ENCODE data around the gene CDC42BPB. TPM values are rescaled to one million over a fixed set of nuclear protein-coding genes. Genes with fewer than 3 reads are reported as not detected.

The CDC42BPB gene
- total and polyA plus RNA-seq, 2 of the 4 experiments (the other 2 are of a cell fraction) = 49.1 to 81.4 TPM

DNA sequence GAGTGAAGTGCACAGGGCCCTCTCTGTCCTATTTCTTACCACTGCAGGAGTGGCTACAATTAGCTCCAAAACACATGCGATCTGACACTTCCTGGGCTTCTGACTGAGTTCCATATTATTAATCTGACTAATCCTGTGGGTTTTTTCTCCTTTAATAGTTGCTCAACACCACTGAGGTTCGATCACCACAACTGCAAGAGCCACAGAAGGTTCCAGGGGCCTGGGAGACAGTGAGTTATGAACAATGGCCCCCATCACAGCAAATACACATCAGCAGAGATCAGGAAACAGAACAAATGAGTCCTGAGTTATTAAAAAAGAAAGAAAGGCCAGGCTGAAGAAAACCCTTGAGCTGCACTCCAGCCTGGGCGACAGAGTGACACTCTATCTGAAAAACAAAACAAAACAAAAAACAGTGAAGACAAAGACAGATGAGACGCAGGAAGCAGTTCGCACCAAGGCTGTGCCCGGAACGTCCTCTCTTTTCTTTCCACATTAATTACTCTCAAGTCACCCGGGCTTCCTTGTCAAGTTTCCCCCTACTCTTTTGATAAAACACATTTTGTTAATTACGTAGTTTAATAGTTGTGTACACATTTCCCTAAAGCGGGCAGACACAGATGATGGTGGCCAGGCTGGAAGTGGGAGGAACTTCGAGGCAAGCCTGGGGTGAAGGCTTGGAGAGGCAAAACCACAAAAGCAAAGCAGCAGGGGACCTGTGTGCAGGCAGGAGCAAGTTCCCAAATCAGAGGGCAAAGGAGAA is 42.7 kb downstream of the CDC42BPB start:
- ATAC-seq (ENCODE audit: low read depth) (peak; percentile 35), DNase-seq (peak; percentile 33)
- Histone ChIP-seq H4K20me1 (ENCODE audit: insufficient read depth, low read length) (peaks cover 88% of the 10 kb centered on the region), H3K23ac (ENCODE audit: low read depth, low read length) (0 out of 2 replicates have a peak overlapping the region, but pooled peaks have one; percentile 36), H3K56ac (ENCODE audit: extremely low read depth, insufficient read depth, low read length) (no peak overlapping the region), H3K4me2 (ENCODE audit: low read depth, low read length) (peak overlapping the region; percentile 37), H3K79me1 (ENCODE audit: low read depth in 1 of 2, low read length in 2 of 2) (peaks cover 41 to 95% of the 10 kb centered on the region in 2 experiments), H3K9me3 (ENCODE audit: control insufficient read depth, insufficient read depth, low read length) (no peaks in the 10 kb centered on the region), H4K5ac (ENCODE audit: low read depth, low read length) (peak overlapping the region; percentile 4), H3K14ac (replicated peaks; ENCODE audit: low read depth, low read length) (peak overlapping the region; percentile 16; the same call in 1 of the 2 replicates), H2BK5ac (ENCODE audit: low read depth, low read length, poor library complexity, severe bottlenecking) (peak overlapping the region; percentile 4), H2AK5ac (ENCODE audit: low read depth, low read length) (no peak overlapping the region), H2BK20ac (ENCODE audit: low read depth, low read length) (no peak overlapping the region), H3K4ac (ENCODE audit: low read depth, low read length) (peak overlapping the region; percentile 38; the same call in 1 of the 2 replicates), H3K4me1 (ENCODE audit: control insufficient read depth, insufficient read depth, low read length) (peaks cover 18% of the 10 kb centered on the region), H4K8ac (ENCODE audit: low read depth in 2 of 2, low read length in 2 of 2) (peak overlapping the region in 1 of 2 experiments; percentile 37; a peak in 1 of 4 replicates), H3K9me1 (ENCODE audit: insufficient read depth, low read length) (peaks cover 44% of the 10 kb centered on the region), H2BK15ac (ENCODE audit: low read depth, low read length) (no peak overlapping the region), H3K27me3 (ENCODE audit: control insufficient read depth, insufficient read depth, low read length) (no peaks in the 10 kb centered on the region), H3K4me3 (ENCODE audit: insufficient read depth, low read depth, low read length) (no peak overlapping the region), H2BK120ac (ENCODE audit: low read depth, low read length) (no peak overlapping the region), H2AK9ac (replicated peaks; ENCODE audit: low read depth, low read length, poor library complexity) (peak overlapping the region; percentile 25), H3K18ac (ENCODE audit: low read depth, low read length) (no peak overlapping the region), H3K27ac (ENCODE audit: insufficient read depth, low read length) (0 out of 2 replicates have a peak overlapping the region, but pooled peaks have one; percentile 8), H3K36me3 (ENCODE audit: control insufficient read depth, insufficient read depth, low read length) (peaks cover 8% of the 10 kb centered on the region), H4K91ac (ENCODE audit: insufficient read depth, low read depth, low read length) (no peak overlapping the region), H3K9ac (ENCODE audit: low read depth, low read length) (peak overlapping the region; percentile 30; the same call in 1 of the 2 replicates), H2AFZ (replicated peaks; ENCODE audit: low read length, poor library complexity) (no peak overlapping the region)
- intact Hi-C loops (cut with micrococcal nuclease) (no loop called here), in situ Hi-C loops (cut with MboI; ENCODE audit: low sequenced_read_pairs) (no loop called here), dilution Hi-C loops (cut with HindIII; ENCODE audit: low sequenced_read_pairs, unreplicated experiment) (no loop called here)
- ChIA-PET CTCF (no interaction called here), POLR2A (ENCODE audit: unreplicated experiment) (no interaction called here)
- TF ChIP-seq MAFK (IDR thresholded peaks at IDR 0.05; ENCODE audit: low read depth, low read length) = no peak
- TF ChIP-seq, protein P1, sequence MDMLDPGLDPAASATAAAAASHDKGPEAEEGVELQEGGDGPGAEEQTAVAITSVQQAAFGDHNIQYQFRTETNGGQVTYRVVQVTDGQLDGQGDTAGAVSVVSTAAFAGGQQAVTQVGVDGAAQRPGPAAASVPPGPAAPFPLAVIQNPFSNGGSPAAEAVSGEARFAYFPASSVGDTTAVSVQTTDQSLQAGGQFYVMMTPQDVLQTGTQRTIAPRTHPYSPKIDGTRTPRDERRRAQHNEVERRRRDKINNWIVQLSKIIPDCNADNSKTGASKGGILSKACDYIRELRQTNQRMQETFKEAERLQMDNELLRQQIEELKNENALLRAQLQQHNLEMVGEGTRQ (IDR thresholded peaks at IDR 0.05; ENCODE audit: low read depth, low read length) = no peak
- TF ChIP-seq POLR2A (IDR thresholded peaks at IDR 0.05; ENCODE audit: low read depth, low read length) = no peak
- TF ChIP-seq CEBPB (IDR thresholded peaks at IDR 0.05; ENCODE audit: low read depth, low read length) = peak; percentile 80
- WGBS, 2 experiments (ENCODE audit: extremely low coverage in 2 of 2, insufficient read length in 1 of 2) = 17% methylated on average over 1 of the region's 11 CpGs; no CpG with 5 or more reads in 1 of the 2 experiments
- no TSS peak for BruUV-seq (replicated peaks)
